Measurements from ENCODE around the gene FAM53B. TPM values are rescaled to one million over a fixed set of nuclear protein-coding genes. Genes with fewer than 3 reads are reported as not detected.
A peak's percentile ranks its signal among the peaks of the same experiment; 100 is the strongest.

FAM53B gene
- total RNA-seq, 3 donors from 2014 or later, result 12.9 to 19.2 (median 18.2) TPM

DNA sequence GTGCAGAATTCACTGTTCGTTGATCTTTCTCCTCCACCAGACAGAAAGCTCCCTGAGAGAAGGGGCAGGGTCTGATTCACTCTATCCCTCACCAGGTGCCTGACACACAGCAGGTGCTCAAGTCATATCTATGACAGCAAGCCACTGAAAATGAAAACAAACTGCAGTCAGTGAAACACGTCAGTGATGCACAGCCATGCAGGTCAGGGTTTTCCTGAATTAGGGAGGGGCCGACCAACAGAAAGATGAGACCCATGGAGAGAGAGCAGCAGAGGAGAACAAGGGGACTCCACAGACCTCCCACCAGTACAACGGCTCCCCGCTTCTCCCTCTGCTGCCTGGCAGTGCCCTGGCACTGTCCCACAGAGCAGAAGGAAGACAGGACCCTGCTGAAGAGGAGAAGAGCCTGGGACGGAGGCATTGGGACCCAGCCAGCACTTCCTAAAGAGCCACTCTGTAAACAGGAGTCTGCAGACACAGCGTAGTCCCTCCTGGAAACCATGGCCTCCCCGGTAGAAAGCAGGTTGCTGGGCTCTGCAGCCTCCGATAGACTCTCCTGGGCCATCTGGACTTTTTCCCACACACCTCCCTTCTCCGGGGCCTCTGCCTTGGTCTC lies 50.3 kb downstream of the FAM53B start:
- ATAC-seq (no peak), DNase-seq (no peak)
- H3K4me3 Mint-ChIP-seq, result peak overlapping the region; percentile 41
- no peaks in the 10 kb centered on the region for H3K27me3 Mint-ChIP-seq (ENCODE audit: low read depth)
- H3K9me3 Mint-ChIP-seq, result no peaks in the 10 kb centered on the region
- peaks cover 79% of the 10 kb centered on the region for H3K4me1 Mint-ChIP-seq (ENCODE audit: low read depth)
- H3K36me3 Mint-ChIP-seq (ENCODE audit: insufficient read depth), result peaks cover 36% of the 10 kb centered on the region

- Mint-ChIP-seq H3K36me3 (ENCODE audit: insufficient read depth) (peaks cover 36% of the 10 kb centered on the region), H3K9me3 (no peaks in the 10 kb centered on the region), H3K27me3 (ENCODE audit: low read depth) (no peaks in the 10 kb centered on the region), H3K4me3 (no peak overlapping the region), H3K4me1 (ENCODE audit: low read depth) (peaks cover 79% of the 10 kb centered on the region)
- DNase-seq (no peak), ATAC-seq (no peak)
Measured at GRCh38 chr10:124693396-124693795, 50.8 kb downstream of the FAM53B start.

GRCh38 chr10:124692100-124692446 lies 52.1 kb downstream of the FAM53B start:
- H3K4me3 Mint-ChIP-seq, result no peak overlapping the region
- peaks cover 35% of the 10 kb centered on the region for H3K36me3 Mint-ChIP-seq (ENCODE audit: insufficient read depth)
- DNase-seq, result no peak
- no peaks in the 10 kb centered on the region for H3K9me3 Mint-ChIP-seq
- ATAC-seq, result no peak
- H3K27me3 Mint-ChIP-seq (ENCODE audit: low read depth), result no peaks in the 10 kb centered on the region
- peaks cover 73% of the 10 kb centered on the region for H3K4me1 Mint-ChIP-seq (ENCODE audit: low read depth)

DNA sequence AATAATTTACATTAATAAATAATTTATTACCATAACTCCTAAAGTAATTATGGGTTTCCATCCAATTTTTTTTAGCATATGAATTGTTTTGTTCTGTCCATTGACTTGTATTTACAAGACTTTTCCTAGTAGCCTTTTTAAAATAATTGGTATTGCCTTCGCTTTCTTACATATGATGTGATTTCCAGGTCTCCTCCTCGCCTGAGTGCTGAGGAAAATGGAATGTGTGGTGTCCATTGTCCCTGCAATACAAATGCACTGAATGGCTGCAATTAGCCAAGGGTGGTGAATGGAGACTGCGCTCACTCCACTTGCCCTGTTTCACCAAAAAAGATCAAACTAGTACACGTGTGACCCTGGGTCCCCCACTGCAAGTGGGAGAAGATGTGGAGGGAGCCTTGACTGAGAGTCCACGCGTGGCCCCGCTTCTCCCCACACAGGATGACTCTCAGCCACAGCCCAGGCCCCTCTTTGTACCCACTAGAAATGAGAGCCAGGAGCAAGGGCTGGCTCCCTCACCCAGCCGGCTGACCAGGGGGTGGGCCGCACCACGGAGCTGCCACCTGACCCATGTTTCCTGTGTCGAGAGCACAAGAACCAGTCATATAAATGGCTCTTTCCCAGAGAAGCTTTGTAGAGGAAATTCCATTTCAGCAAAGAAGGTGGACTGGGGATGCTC lies 52.6 kb downstream of the FAM53B start:
- Mint-ChIP-seq H3K4me1 (ENCODE audit: low read depth) (peaks cover 72% of the 10 kb centered on the region), H3K9me3 (no peaks in the 10 kb centered on the region), H3K4me3 (no peak overlapping the region), H3K36me3 (ENCODE audit: insufficient read depth) (peaks cover 35% of the 10 kb centered on the region), H3K27me3 (ENCODE audit: low read depth) (no peaks in the 10 kb centered on the region)
- ATAC-seq, result no peak
- DNase-seq, result no peak

DNA sequence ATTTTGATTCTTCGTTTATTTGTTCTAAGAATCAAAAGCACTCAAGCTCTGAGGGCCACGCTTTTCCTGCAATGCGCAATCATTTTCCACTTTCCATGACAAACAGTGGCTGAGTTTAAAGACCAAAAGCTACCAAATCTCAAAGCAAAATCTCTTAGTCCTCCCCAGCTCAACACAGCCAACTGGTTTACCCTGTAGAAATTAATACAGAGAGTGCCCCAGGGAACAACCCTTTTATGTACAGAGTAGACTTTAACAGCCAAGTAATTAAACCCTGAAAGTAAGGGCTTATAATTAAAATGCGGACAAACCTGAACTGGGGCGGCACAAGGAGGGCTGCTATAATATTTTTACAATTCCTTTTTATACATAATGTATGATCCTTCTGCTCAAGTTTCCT lies 53.2 kb downstream of the FAM53B start:
- Mint-ChIP-seq H3K9me3 (no peaks in the 10 kb centered on the region), H3K4me1 (ENCODE audit: low read depth) (peaks cover 72% of the 10 kb centered on the region), H3K4me3 (no peak overlapping the region), H3K36me3 (ENCODE audit: insufficient read depth) (peaks cover 35% of the 10 kb centered on the region), H3K27me3 (ENCODE audit: low read depth) (no peaks in the 10 kb centered on the region)
- DNase-seq (no peak), ATAC-seq (no peak)

DNA sequence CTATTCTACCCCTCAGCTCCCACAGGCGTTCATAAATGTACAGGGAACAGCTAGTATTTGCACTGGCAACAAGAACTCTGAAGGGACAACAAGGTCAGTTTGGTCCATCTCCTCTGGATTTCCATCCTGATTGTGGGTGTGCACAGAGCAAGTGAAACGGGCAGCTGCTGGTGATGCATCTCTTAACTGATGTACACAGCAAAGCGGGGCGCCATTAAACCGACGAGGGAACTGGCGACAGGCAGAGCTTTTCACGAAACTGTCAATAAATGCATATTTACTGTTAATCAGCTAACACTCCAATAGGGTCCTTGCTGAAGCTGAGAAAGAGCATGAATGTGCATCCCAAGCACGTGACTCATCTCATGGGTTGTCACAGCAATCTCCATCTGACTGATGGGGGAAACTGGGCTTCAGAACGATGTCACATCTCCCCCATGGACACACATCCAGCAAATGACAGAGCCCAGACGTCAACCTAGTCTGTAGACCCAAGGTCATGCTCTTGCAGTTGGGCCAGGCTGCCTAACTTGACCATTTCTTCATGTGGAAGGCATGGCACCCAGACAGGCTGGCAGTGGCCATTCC lies 54.2 kb downstream of the FAM53B start:
- H3K4me3 Mint-ChIP-seq, result no peak overlapping the region
- peaks cover 30% of the 10 kb centered on the region for H3K36me3 Mint-ChIP-seq (ENCODE audit: insufficient read depth)
- DNase-seq (no peak), ATAC-seq (peak in 1 of 2 donors; percentile 17)
- no peaks in the 10 kb centered on the region for H3K27me3 Mint-ChIP-seq (ENCODE audit: low read depth)
- peaks cover 72% of the 10 kb centered on the region for H3K4me1 Mint-ChIP-seq (ENCODE audit: low read depth)
- no peaks in the 10 kb centered on the region for H3K9me3 Mint-ChIP-seq

DNA sequence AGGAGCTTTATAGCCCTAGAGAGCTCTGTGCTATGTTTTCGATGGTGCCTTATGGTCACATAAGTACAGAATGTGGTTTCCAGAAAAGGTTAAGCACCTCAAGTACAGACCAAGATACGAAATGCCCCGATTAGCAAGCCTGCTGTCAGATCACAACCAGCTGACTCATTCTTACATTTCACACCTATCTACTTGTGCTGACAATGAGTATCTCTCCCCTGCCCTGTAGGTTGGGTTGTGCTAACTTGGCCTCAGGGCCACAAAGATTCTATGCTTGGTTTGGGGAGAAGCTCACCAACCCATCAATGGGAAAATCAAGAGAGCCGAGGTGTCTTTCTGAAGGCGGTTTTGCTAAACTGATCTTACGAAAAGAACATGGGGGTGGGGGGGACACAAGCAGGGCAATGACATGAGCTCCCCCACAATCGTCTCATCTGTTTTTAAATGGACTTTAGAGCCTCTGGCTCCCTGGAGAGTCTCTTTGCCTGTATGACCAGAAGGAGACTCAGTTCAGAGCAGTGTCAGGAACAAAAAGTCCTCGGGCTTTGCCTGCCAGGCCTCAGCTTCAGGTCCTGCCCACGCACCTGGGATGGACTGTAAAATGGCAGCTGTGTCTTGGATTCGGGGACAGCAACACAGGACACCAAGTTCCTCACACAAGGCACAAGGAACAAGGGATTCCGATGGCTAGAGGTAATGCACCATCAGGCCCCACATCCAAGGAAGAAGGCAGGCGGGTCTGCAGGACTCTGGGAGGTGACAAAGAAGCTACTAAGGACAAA lies 55.1 kb downstream of the FAM53B start:
- DNase-seq (peak; percentile 29), ATAC-seq (peak; percentile 94 to 95)
- Mint-ChIP-seq H3K36me3 (ENCODE audit: insufficient read depth) (peaks cover 22% of the 10 kb centered on the region), H3K4me3 (peak overlapping the region; percentile 31), H3K27me3 (ENCODE audit: low read depth) (no peaks in the 10 kb centered on the region), H3K4me1 (ENCODE audit: low read depth) (peaks cover 70% of the 10 kb centered on the region), H3K9me3 (no peaks in the 10 kb centered on the region)

GRCh38 chr10:124688386-124688785 lies 55.8 kb downstream of the FAM53B start:
- no peak for DNase-seq
- H3K27me3 Mint-ChIP-seq (ENCODE audit: low read depth), result no peaks in the 10 kb centered on the region
- peaks cover 70% of the 10 kb centered on the region for H3K4me1 Mint-ChIP-seq (ENCODE audit: low read depth)
- peaks cover 16% of the 10 kb centered on the region for H3K36me3 Mint-ChIP-seq (ENCODE audit: insufficient read depth)
- no peak overlapping the region for H3K4me3 Mint-ChIP-seq
- peak; percentile 45 to 46 for ATAC-seq
- H3K9me3 Mint-ChIP-seq, result no peaks in the 10 kb centered on the region

GRCh38 chr10:124686707-124687376 lies 57.3 kb downstream of the FAM53B start:
- Mint-ChIP-seq H3K36me3 (ENCODE audit: insufficient read depth) (peaks cover 15% of the 10 kb centered on the region), H3K27me3 (ENCODE audit: low read depth) (no peaks in the 10 kb centered on the region), H3K9me3 (no peaks in the 10 kb centered on the region), H3K4me1 (ENCODE audit: low read depth) (peaks cover 77% of the 10 kb centered on the region), H3K4me3 (no peak overlapping the region)
- DNase-seq (no peak), ATAC-seq (no peak)

- H3K4me3 Mint-ChIP-seq, result no peak overlapping the region
- H3K36me3 Mint-ChIP-seq (ENCODE audit: insufficient read depth), result peaks cover 26% of the 10 kb centered on the region
- no peak for DNase-seq
- H3K27me3 Mint-ChIP-seq (ENCODE audit: low read depth), result no peaks in the 10 kb centered on the region
- H3K9me3 Mint-ChIP-seq, result no peaks in the 10 kb centered on the region
- no peak for ATAC-seq
- H3K4me1 Mint-ChIP-seq (ENCODE audit: low read depth), result peaks cover 81% of the 10 kb centered on the region
Measured at GRCh38 chr10:124685261-124685660, 58.9 kb downstream of the FAM53B start.

DNA sequence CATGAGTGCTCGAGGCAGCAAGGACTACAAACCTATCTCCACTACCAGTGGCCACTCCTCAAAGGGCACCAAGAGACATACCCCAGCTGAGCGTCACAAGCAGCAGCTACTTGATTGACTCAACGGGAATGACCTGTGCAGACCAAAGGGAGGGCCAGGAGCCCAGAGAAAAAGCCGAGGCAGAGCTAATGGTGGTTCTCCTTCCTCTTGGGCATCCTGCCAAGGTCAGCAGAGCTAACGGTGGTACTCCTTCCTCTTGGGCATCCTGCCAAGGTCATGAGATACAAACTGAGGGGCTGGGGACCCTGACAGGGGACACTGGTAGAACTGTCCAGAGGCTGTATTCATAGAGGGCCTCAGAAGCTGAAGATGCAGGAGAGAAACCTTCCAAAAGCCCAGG lies 60.4 kb downstream of the FAM53B start:
- peaks cover 81% of the 10 kb centered on the region for H3K4me1 Mint-ChIP-seq (ENCODE audit: low read depth)
- H3K4me3 Mint-ChIP-seq, result no peak overlapping the region
- no peaks in the 10 kb centered on the region for H3K27me3 Mint-ChIP-seq (ENCODE audit: low read depth)
- no peak for ATAC-seq
- DNase-seq, result no peak
- peaks cover 25% of the 10 kb centered on the region for H3K36me3 Mint-ChIP-seq (ENCODE audit: insufficient read depth)
- no peaks in the 10 kb centered on the region for H3K9me3 Mint-ChIP-seq

DNA sequence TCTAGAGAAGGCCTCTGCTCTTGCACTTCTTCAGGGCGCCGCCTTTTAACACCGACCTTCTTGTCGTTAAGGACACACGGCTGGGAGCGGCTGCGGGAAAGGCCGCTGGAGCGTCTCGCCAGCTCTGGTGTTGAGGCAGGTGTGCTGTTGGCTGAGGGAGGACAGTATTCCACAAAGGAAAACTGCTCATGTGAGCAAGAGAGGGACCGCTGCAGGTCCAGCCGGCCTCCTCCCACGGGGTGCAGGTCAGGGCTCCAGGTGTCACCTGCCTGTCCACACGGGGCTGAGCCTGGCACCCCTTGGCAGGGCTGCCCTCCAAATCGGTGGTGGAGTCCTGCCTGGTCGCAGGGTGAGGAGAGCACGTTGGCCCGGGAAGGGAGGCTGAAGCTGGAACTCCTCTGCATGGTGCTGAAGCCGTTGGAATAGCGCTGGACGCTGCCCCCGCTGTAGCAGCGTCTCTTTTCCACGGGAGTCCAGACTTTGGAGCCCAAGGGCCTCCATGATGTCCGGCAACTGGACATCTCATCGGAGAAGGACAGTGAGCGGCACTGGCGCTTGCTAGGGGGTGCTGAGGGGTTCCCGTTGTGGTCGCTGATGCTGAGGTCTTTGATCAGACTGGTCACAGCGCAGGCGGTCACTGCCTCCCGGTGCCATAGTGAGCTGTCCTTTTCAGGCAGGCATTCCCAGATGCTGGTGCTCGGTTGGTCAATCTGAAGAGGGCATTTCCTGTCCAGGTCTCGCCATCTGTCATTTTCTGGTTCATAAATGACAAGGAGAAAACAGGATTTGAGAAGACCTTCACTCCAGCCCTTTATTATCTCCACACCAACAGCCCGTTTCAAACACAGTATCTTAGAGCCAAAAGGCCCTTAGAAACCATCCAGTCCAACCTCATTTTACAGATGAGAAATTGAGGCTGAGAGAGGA lies 62.3 kb downstream of the FAM53B start:
- no peak for ATAC-seq
- H3K36me3 Mint-ChIP-seq (ENCODE audit: insufficient read depth), result peaks cover 23% of the 10 kb centered on the region
- H3K27me3 Mint-ChIP-seq (ENCODE audit: low read depth), result no peaks in the 10 kb centered on the region
- H3K9me3 Mint-ChIP-seq, result no peaks in the 10 kb centered on the region
- no peak overlapping the region for H3K4me3 Mint-ChIP-seq
- H3K4me1 Mint-ChIP-seq (ENCODE audit: low read depth), result peaks cover 88% of the 10 kb centered on the region
- no peak for DNase-seq

- H3K9me3 Mint-ChIP-seq, result no peaks in the 10 kb centered on the region
- H3K4me3 Mint-ChIP-seq, result no peak overlapping the region
- ATAC-seq, result no peak
- peaks cover 23% of the 10 kb centered on the region for H3K36me3 Mint-ChIP-seq (ENCODE audit: insufficient read depth)
- no peaks in the 10 kb centered on the region for H3K27me3 Mint-ChIP-seq (ENCODE audit: low read depth)
- H3K4me1 Mint-ChIP-seq (ENCODE audit: low read depth), result peaks cover 88% of the 10 kb centered on the region
- DNase-seq, result no peak
Measured at GRCh38 chr10:124681091-124681490, 63.1 kb downstream of the FAM53B start.

All from activated T-cell treated with anti-CD3 and anti-CD28 coated beads, Interleukin-2, amount 50 U/mL, for 4 hours (primary cell).